Measurements from ENCODE around the gene MYEF2.

GRCh38 chr15:48170981-48171380 lies 7.1 kb downstream of the MYEF2 start:
- no peak for TF ChIP-seq GATA2 (IDR thresholded peaks at IDR 0.05; ENCODE audit: low read depth, low read length)
- no peak for TF ChIP-seq GATA3 (IDR thresholded peaks at IDR 0.05; ENCODE audit: low read depth, low read length)
